KG1 (cell line): ENCODE results near the gene MED26.

Source experiments
- DNase-seq: peaks from one replicate; lab custom pipeline; 2025; lab: John Stamatoyannopoulos, UW

MED26 gene

GRCh38 chr19:16613841-16614240, 14.2 kb downstream of the MED26 start:
- DNase-seq, result no peak

GRCh38 chr19:16612636-16613035, 15.4 kb downstream of the MED26 start:
- no peak for DNase-seq

DNA sequence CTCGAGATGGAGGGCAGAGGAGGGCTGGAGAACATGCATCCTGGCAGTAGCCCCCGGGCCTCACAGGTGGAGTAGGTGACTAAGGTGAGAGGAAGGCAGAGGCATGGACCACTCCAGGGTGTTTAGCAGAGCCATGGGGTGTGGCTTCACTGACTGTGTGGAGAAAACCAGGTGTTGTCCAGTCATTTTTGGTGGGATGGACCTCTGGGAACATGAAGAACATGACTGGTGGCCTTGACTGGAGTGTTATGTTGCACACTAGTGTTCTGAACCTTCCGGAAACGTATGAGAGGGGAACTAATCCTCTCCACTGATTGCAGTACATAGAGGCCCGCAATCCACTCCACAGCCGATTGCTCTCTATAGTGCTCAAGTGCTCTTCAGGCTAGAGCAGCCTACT, 16.9 kb downstream of the MED26 start:
- DNase-seq, result no peak

DNA sequence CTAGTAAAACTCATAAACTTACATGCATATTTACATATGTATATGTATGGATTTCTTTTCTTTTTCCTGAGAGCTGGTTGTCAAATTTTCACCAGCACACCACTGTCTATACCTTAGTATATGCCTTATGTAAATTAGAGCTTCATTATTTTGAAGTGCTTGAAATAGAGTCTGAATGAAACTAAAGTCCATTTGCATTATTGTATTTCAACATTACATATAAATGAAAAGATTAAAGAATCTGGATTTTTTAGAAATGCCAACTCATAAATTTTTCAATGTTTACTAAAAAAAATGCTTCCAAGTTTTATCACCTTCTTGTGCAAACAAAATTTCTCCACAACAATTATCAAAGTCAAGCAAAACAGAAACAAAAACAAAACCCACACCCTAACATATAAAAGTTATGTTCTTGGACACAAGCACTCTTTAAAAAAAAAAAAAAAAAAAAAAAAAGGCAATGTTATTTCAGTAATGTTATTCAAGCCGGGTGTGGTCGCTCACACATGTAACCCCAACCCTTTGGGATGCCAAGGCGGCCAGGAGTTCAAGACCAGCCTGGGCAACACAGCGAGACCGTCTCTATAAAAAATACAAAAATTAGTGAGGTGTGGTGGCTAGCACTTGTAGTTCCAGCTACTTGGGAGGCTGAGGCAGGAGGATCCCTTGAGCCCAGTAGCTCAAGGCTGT, 18.3 kb downstream of the MED26 start:
- DNase-seq, result no peak

DNA sequence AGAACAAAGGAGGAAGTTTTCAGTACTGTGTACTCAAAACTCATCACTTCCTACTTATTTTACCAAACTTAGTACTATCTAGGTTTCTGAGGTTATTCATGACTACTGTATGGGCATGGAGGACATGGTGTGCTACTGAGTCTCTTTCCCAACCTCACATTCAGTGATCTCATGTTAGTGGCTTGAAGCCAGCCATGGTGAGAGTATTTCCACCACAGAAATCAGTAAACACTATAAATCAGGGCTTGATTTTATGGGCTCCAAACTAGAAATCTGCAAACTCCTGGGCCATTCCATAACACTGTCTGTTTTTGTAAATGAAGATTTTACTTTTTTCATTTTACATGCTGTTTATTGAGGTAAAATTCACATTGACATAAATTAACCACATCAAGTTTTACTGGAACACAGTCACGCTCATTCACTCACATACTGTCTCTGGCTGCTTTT, 19.7 kb downstream of the MED26 start:
- DNase-seq, result no peak

DNA sequence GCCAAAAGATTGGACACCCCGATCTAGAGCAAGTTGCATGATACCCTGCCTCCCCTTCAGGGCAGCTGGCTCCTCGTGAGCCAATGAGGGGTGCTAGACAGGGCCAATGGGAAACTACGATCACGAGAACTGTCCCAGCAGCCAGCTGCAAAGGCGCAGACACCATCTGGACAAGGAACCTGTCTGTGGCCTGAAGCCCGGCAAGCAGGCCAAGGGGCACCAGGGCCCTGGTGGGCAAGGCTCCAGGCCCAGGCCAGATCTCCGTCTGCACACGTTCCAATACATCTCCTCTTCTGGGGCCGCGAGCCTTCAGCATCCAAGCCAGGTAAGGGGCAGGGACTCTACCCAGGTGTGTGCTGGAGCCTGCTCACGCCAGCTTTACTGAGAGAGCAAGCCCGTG, 20.2 kb downstream of the MED26 start:
- no peak for DNase-seq

GRCh38 chr19:16605553-16605994, 22.4 kb downstream of the MED26 start:
- DNase-seq, result no peak

DNA sequence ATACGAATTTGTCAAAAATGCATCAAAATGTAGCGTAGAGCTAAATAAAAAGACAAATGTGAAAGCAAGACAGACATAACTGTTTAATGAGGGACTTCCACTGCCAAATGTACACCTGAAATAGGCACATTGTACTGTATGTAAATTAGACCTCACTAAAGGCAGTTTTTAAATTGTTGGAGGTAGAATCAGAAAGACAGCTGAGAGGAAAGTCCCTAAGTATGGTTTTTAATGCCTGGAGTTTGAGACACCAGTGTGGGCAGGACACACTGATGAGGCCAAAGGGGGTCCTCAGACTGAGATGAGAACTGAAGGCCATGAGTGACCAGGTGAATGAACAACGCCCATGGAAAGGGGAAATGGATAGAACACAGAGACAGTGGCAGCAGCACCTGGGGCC, 22.9 kb downstream of the MED26 start:
- no peak for DNase-seq

DNA sequence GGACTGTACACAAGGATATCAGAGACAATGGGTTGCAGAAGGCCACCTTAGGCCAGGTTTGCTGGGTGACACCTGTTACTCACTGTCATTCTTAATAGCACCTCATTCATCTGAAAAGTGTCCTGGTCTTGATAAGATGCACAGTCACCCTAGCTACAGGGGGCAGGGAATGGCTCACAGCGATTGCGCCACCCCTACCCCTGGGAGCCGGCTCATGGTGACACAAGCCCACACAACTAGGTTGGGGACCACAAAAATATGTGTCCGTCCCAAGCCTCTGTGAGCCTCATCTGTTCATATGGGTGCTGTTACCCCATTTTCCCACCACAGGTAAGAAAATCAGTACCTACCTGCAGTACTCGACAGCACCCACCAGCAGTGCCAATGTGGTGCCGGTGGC, 23.4 kb downstream of the MED26 start:
- no peak for DNase-seq

- no peak for DNase-seq
Observed at GRCh38 chr19:16603090-16603489, 24.9 kb downstream of the MED26 start.

- DNase-seq, result no peak
Observed at GRCh38 chr19:16601378-16602052, 26.5 kb downstream of the MED26 start.

DNA sequence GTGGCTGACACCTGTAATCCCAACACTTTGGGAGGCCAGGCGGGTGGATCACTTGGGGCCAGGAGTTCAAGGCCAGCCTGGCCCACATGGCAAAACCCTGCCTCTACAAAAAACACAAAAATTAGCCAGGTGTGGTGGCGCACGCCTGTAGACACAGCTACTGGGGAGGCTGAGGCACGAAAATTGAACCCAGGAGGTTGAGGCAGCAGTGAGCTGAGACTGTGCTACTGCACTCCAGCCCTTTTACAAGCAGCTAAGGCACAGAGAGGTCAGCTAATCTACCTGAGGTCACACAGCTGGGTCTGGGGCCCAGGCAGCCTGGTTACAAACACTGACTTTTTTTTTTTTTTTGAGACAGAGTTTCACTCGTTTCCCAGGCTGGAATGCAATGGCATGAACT, 27.2 kb downstream of the MED26 start:
- DNase-seq, result no peak

DNA sequence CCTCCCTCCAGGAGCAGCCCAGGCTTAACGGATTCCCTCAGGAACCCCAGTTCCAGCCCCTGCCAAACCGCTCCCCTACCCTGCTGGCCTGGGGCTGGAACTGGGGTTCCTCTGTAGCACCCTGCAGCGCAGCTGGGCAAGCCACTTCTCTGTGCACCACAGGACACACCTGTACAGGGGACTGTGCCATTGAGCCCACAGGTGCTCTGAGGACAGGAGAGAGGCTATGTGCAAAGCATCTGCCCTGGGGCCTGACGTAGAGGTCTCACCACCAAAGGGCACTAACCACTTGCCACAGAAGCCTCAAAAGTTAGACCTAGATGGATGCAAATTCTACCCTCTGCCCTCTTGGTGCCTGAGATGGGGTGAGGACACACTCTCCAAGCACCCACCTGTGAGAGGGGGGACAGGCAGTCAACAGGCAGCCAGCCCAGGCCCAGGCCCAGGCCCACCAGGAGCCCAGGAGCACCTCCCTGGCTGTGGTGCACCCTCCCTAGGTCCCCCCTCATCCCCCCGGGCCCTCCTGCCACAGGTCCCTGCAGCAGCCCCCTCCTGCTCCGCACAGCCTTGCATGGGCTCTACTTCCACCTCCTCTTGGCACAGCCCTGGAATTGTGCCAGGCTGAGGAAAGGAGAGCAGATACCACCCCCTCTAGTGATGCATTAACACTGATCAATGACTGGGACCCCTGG, 28.2 kb downstream of the MED26 start:
- DNase-seq, result no peak

- no peak for DNase-seq
Observed at GRCh38 chr19:16598848-16599247, 29.2 kb downstream of the MED26 start.

- no peak for DNase-seq
Observed at GRCh38 chr19:16596399-16596798, 31.6 kb downstream of the MED26 start.

- DNase-seq, result no peak
Observed at GRCh38 chr19:16595097-16595496, 32.9 kb downstream of the MED26 start.

- no peak for DNase-seq
Observed at GRCh38 chr19:16594681-16595091, 33.3 kb downstream of the MED26 start.

- no peak for DNase-seq
Observed at GRCh38 chr19:16594131-16594586, 33.8 kb downstream of the MED26 start.

DNA sequence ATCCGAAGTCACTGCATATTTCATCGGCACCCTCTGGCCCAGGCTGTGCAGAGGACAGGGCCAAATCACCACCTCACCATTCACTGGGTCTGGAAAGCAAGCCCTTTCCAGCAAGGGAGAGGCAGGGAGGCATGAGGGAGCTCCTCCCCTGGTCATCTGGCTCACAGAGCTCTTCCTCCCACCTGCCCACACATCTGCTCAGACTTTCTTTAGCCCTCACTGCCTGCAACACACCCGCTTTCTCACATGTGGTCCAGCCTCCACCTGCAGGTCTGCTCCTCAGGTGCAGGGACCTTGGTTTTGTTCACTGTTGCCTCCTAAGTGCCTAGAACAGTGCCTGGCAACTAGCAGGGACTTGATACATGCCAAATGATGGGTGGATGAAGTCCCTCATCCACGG, 34.8 kb downstream of the MED26 start:
- no peak for DNase-seq

DNA sequence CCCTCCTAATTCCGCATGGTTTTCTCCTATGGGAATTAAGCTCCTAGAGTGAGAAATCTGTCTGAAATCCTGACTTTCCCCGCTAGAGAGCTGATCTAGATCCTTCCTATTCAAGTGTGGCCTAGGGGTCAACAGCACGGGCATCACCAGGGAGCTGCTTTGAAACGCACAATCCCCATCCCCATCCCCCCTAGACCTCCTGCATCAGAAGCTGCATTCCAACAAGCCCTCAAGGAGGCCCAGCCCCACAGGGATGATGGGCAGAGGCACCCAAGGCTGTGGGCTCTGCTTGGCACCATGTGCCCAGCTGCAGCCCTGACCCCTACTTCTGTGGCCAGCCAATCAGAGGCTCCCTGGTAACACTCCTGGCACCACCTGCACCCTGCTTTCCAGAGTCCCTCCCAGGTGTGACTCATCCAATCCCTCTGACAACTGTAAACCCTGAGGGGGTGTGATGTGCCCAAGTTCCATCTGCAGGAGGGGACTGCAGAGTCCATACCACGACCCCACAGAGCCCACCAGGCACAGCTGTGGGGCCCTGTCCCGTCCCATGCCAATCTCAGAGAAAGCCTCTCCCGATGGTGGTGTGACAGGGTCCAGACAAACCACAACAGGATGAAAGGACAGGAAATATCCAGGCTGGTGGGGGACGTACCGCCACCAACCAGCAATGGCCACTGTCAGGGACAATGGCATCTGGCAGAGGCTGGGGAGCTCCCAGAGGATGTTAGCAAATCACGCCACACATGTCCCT, 36.0 kb downstream of the MED26 start:
- no peak for DNase-seq

GRCh38 chr19:16590876-16591802, 36.9 kb downstream of the MED26 start:
- no peak for DNase-seq
